ENCODE measurements around the gene OAS2.

Gene OAS2

GRCh38 chr12:113048716-113049127 lies 70.4 kb downstream of the OAS2 start:
- H3K36me3 ChIP-seq (ENCODE audit: low read length): no peaks in the 10 kb centered on the region
- H3K79me2 ChIP-seq (ENCODE audit: insufficient read depth, low read length): no peaks in the 10 kb centered on the region; the same call in 1 of the 2 replicates
- H3F3A ChIP-seq (ENCODE audit: insufficient read depth): peaks cover 42% of the 10 kb centered on the region
- no peak for TF ChIP-seq EZH2phosphoT487 (conservative IDR thresholded peaks at IDR 0.05; ENCODE audit: low read length)
- TF ChIP-seq CTCF (IDR thresholded peaks at IDR 0.05; ENCODE audit: insufficient read depth, low read length, poor library complexity, severe bottlenecking): peak; percentile 56
- peak overlapping the region; percentile 99 for H3K27ac ChIP-seq (ENCODE audit: low read depth, low read length)
- H3K27me3 ChIP-seq (ENCODE audit: low read length): no peaks in the 10 kb centered on the region
- peak overlapping the region; percentile 44 for H3K9ac ChIP-seq (ENCODE audit: low read length)
- no peaks in the 10 kb centered on the region for H4K20me1 ChIP-seq (ENCODE audit: low read depth, low read length)
- peak overlapping the region; percentile 0 for H2AFZ ChIP-seq (ENCODE audit: low read depth, low read length, severe bottlenecking)
- H3K4me2 ChIP-seq (ENCODE audit: low read depth, low read length, poor library complexity, severe bottlenecking): peak overlapping the region; percentile 52
- no peaks in the 10 kb centered on the region for H3K9me3 ChIP-seq (ENCODE audit: insufficient read depth, low read length)
- H3K9me2 ChIP-seq (replicated peaks; ENCODE audit: insufficient read depth, low read length): no peaks in the 10 kb centered on the region
- H3K4me3 ChIP-seq (ENCODE audit: insufficient read depth, low read length, poor library complexity, severe bottlenecking): no peak overlapping the region

- Histone ChIP-seq H2AFZ (ENCODE audit: low read depth, low read length, severe bottlenecking) (no peak overlapping the region), H3K36me3 (ENCODE audit: low read length) (no peaks in the 10 kb centered on the region), H3K4me2 (ENCODE audit: low read depth, low read length, poor library complexity, severe bottlenecking) (peak overlapping the region; percentile 52), H3K4me3 (ENCODE audit: insufficient read depth, low read length, poor library complexity, severe bottlenecking) (no peak overlapping the region), H3K79me2 (ENCODE audit: insufficient read depth, low read length) (peaks cover 10% of the 10 kb centered on the region), H3K27ac (ENCODE audit: low read depth, low read length) (peak overlapping the region; percentile 99), H3F3A (ENCODE audit: insufficient read depth) (peaks cover 54% of the 10 kb centered on the region), H3K9ac (ENCODE audit: low read length) (peak overlapping the region; percentile 44), H3K27me3 (ENCODE audit: low read length) (no peaks in the 10 kb centered on the region), H3K9me3 (ENCODE audit: insufficient read depth, low read length) (no peaks in the 10 kb centered on the region), H4K20me1 (ENCODE audit: low read depth, low read length) (no peaks in the 10 kb centered on the region), H3K9me2 (replicated peaks; ENCODE audit: insufficient read depth, low read length) (no peaks in the 10 kb centered on the region)
- TF ChIP-seq CTCF (IDR thresholded peaks at IDR 0.05; ENCODE audit: insufficient read depth, low read length, poor library complexity, severe bottlenecking): peak; percentile 91
- TF ChIP-seq EZH2phosphoT487 (conservative IDR thresholded peaks at IDR 0.05; ENCODE audit: low read length): no peak
Measured at GRCh38 chr12:113049976-113050742, 71.8 kb downstream of the OAS2 start.

GRCh38 chr12:113050795-113051194 lies 72.5 kb downstream of the OAS2 start:
- H3K9ac ChIP-seq (ENCODE audit: low read length): peak overlapping the region; percentile 52
- peaks cover 16% of the 10 kb centered on the region for H3K79me2 ChIP-seq (ENCODE audit: insufficient read depth, low read length)
- no peak overlapping the region for H3K4me3 ChIP-seq (ENCODE audit: insufficient read depth, low read length, poor library complexity, severe bottlenecking)
- TF ChIP-seq CTCF (IDR thresholded peaks at IDR 0.05; ENCODE audit: insufficient read depth, low read length, poor library complexity, severe bottlenecking) (no peak), EZH2phosphoT487 (conservative IDR thresholded peaks at IDR 0.05; ENCODE audit: low read length) (no peak)
- peak overlapping the region; percentile 99 for H3K27ac ChIP-seq (ENCODE audit: low read depth, low read length)
- H3F3A ChIP-seq (ENCODE audit: insufficient read depth): peaks cover 58% of the 10 kb centered on the region
- H4K20me1 ChIP-seq (ENCODE audit: low read depth, low read length): no peaks in the 10 kb centered on the region
- no peaks in the 10 kb centered on the region for H3K27me3 ChIP-seq (ENCODE audit: low read length)
- no peaks in the 10 kb centered on the region for H3K9me3 ChIP-seq (ENCODE audit: insufficient read depth, low read length)
- no peaks in the 10 kb centered on the region for H3K36me3 ChIP-seq (ENCODE audit: low read length)
- peak overlapping the region; percentile 56 for H3K4me2 ChIP-seq (ENCODE audit: low read depth, low read length, poor library complexity, severe bottlenecking)
- no peak overlapping the region for H2AFZ ChIP-seq (ENCODE audit: low read depth, low read length, severe bottlenecking)
- no peaks in the 10 kb centered on the region for H3K9me2 ChIP-seq (replicated peaks; ENCODE audit: insufficient read depth, low read length)

Data from SU-DHL-6 (cell line).